HG02642 (cell line): Measurements from ENCODE around the gene QTRT2.

Source experiments
- ATAC-seq: cut with Tn5 transposase; IDR thresholded peaks from one replicate; pipeline ENCODE4 v1.9.1; 2021; ENCODE audit warnings: mild to moderate bottlenecking; ENCODE audit not compliant: unreplicated experiment, poor library complexity

Gene QTRT2

DNA sequence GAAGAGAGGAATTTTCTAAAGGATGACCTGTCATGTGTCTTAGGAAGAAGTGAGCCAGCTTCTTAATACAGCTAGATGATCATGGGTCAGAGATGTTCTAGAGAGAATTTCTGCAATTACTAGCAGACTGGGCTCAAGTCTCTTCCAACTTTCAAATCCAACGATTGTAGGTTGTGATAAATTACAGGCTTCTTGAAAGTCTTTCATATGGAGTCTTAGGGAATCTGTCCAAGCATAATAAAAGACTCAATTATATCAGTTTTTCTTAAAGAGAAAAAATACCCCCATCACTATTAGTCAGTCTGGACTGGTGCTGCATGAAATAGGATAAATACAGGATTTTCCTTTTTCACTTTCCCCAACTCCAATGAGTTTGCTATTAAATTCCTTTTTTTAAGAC lies 63.2 kb downstream of the QTRT2 start:
- ATAC-seq, result no peak

DNA sequence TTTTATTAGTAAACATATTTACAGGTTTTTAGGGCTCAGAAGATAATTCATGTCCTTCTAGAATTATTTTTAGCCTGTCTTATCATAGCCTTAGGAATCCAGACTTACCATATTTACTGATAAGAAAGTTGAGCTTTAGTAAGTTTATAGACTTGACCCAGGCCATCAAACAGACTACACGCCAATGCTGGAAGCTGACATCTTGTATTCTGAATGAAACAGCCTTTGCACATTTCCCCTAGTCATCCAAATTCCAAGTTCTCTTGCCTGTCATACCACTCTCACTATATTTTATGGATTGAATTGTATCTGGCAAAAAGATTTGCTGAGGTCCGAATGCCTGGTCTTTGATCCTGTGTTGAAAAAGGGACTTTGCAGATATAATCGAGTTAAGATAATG lies 63.7 kb downstream of the QTRT2 start:
- ATAC-seq, result no peak

DNA sequence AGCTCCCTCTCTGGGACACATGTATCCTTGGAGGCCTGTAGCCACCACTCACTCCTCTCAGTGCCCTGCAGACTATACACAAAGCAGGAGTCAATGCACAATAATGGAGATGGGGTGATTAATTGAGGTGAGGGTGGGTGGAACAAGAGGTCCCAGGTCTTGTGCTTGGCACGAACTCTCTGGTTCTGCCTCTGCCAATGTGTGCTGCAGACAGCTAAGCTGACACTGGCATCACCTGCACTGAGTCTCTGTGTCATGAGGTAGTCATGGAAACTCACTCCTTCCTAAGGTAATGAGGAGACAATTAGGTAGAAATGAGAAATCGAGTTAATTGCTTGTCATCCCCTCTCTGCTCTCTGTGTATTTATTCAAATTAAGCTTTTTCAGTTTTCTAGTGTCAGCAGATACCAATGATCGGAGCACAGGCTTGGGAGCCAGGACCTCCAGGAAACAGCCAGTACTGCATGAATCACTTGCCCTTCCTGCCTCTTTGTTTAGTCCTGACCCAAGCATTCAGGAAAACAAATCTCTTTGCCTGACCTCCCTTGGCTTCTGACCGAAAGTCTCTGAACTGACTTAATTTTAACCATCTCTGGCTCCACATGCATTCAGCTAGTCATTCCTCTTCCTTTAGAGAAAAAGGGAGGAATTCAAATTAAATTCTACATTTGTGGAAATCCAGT lies 65.6 kb downstream of the QTRT2 start:
- no peak for ATAC-seq

DNA sequence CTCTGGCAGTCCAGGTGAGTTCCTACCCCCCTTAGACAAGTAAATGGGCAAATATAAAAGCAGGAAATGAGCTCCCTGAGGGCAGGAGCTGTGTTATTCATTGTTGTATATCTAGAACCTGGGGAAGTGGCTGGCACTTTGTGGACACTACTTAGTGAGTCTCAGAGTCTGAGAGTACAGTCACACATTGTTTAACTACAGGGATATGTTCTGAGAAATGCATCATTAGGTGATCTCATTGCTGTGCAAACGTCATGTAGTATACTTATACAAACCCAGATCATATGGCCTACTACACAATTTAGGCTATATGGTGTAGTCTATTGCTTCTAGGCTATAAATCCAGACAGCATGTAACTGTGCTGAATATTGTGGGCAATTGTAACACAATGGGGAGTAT lies 69.9 kb downstream of the QTRT2 start:
- ATAC-seq, result no peak

DNA sequence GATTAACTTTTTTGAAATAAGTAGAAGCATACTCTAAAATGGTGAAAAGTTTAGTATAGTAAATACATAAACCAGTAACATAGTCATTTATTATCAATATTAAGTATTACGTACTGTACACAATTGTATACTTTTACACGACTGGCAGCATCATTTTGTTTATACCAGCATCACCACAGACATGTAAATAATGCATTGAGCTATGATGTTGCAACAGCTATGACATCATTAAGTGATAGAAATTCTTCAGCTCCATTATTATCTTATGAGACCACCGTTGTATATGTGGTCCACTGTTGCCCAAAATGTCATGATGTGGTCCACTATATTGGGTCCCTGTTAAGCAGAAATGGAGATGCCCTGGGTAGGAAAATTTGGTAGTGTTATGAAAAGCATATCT lies 71.0 kb downstream of the QTRT2 start:
- ATAC-seq, result no peak

DNA sequence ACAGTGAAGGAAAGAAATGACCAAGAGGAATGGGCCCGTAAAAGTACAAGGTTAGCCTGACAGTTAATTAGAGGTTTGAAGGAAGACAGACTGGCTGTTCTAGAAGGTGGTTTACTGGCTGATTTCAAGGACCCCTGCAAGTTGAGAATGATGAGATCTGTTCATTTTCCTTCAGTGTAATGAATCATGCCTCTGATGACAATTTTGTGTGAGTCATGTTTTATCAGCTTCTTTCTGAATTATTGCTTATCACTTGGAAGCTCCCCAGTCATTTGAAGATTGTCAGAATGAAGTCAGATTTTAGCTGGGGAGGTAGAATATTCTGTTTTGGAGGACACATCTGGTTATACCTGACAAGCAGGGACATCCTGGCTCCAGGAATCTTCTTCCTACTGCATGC lies 71.7 kb downstream of the QTRT2 start:
- ATAC-seq, result no peak

DNA sequence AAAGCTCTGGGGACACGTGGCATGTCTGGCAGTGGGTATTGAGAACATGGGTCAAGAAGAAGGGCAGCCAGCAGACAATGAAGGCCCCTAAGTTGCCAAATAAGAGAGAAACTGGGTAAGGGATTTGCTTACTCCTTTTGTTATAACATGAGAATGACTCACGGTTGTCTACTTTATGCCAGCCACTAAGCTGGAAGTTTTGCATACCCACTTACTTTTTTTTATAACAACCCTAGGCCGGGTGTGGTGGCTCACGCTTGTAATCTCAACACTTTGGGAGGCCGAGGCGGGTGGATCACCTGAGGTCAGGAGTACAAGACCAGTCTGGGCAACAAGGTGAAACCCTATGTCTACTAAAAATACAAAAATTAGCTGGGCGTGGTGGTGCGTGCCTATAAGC lies 72.3 kb downstream of the QTRT2 start:
- no peak for ATAC-seq

DNA sequence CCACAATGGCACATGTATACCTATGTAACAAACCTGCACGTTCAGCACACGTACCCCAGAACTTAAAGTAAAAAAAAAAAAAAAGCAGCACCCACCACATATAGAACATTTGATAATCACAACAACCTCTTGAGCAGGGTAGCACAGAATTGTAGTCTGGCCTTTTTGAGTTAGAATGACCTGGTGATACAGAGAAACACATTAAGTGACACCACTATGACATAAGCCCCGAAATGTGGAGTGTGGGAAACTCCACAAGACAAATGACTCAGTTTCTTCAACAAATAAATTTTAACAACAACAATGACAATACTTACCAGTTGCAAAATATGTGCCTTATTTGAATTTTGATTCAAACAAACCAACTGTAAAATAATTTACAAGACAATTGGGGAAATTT lies 76.0 kb downstream of the QTRT2 start:
- no peak for ATAC-seq

DNA sequence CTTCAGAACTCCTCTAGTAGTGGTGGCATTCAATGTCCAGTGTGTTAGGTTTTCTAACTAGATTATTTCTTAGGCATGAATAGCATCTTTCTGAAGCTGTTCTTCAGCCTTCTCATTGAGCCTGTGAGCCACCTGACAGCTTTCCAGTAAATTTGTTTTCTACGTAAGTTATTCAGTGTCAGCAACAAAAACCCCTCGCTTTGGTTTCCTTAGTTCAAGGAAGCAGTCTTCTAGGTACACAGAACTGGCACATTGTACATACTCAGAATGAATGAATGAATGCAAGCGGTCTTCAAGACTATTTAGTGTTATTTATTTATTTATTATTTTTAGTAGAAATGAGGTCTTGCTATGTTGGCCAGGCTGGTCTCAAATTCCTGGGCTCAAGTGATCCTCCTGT lies 77.4 kb downstream of the QTRT2 start:
- no peak for ATAC-seq
